Measurements from ENCODE around the gene KCTD15. TPM values are rescaled to one million over a fixed set of nuclear protein-coding genes. Genes with fewer than 3 reads are reported as not detected.

Gene KCTD15
- total RNA-seq, 2 donors from 2014 or later, result 13.8 to 14.0 TPM

- H3K27me3 ChIP-seq, result no peaks in the 10 kb centered on the region
- TF ChIP-seq CTCF (IDR thresholded peaks at IDR 0.05), result no peak
- H3K9me3 ChIP-seq, result no peaks in the 10 kb centered on the region
- intact Hi-C loops (cut with DNase I), result no loop called here
- no peak overlapping the region for H3K4me3 ChIP-seq
- H3K27ac ChIP-seq, result no peak overlapping the region
- H3K9ac ChIP-seq (ENCODE audit: low read depth in 2 of 2, low read length in 2 of 2), result no peak overlapping the region
- no peaks in the 10 kb centered on the region for H3K4me1 ChIP-seq
- no peak for DNase-seq
- H3K36me3 ChIP-seq, result no peaks in the 10 kb centered on the region
These were observed 33.6 kb downstream of the KCTD15 start for GRCh38 chr19:33830264-33830663.

- H3K4me3 ChIP-seq, result no peak overlapping the region
- no peak overlapping the region for H3K9ac ChIP-seq (ENCODE audit: low read depth in 2 of 2, low read length in 2 of 2)
- no peaks in the 10 kb centered on the region for H3K4me1 ChIP-seq
- intact Hi-C loops (cut with DNase I), result no loop called here
- no peaks in the 10 kb centered on the region for H3K36me3 ChIP-seq
- H3K27me3 ChIP-seq, result no peaks in the 10 kb centered on the region
- no peak for TF ChIP-seq CTCF (IDR thresholded peaks at IDR 0.05)
- DNase-seq, result no peak
- no peak overlapping the region for H3K27ac ChIP-seq
- no peaks in the 10 kb centered on the region for H3K9me3 ChIP-seq
These were observed 35.2 kb downstream of the KCTD15 start for GRCh38 chr19:33831825-33832224.

GRCh38 chr19:33832633-33833032, 36.0 kb downstream of the KCTD15 start:
- no peak overlapping the region for H3K27ac ChIP-seq
- no peak overlapping the region for H3K4me3 ChIP-seq
- no peaks in the 10 kb centered on the region for H3K36me3 ChIP-seq
- no peak for DNase-seq
- no peaks in the 10 kb centered on the region for H3K9me3 ChIP-seq
- no peak for TF ChIP-seq CTCF (IDR thresholded peaks at IDR 0.05)
- H3K4me1 ChIP-seq, result no peaks in the 10 kb centered on the region
- no peaks in the 10 kb centered on the region for H3K27me3 ChIP-seq
- H3K9ac ChIP-seq (ENCODE audit: low read depth in 2 of 2, low read length in 2 of 2), result no peak overlapping the region
- intact Hi-C loops (cut with DNase I), result no loop called here

GRCh38 chr19:33840382-33840781, 43.7 kb downstream of the KCTD15 start:
- H3K4me1 ChIP-seq, result no peaks in the 10 kb centered on the region
- H3K9me3 ChIP-seq, result no peaks in the 10 kb centered on the region
- H3K36me3 ChIP-seq, result no peaks in the 10 kb centered on the region
- DNase-seq, result no peak
- H3K9ac ChIP-seq (ENCODE audit: low read depth in 2 of 2, low read length in 2 of 2), result no peak overlapping the region
- no peak for TF ChIP-seq CTCF (IDR thresholded peaks at IDR 0.05)
- H3K4me3 ChIP-seq, result no peak overlapping the region
- no peaks in the 10 kb centered on the region for H3K27me3 ChIP-seq
- intact Hi-C loops (cut with DNase I), result no loop called here
- no peak overlapping the region for H3K27ac ChIP-seq

- H3K27ac ChIP-seq, result no peak overlapping the region
- H3K27me3 ChIP-seq, result no peaks in the 10 kb centered on the region
- H3K4me3 ChIP-seq, result no peak overlapping the region
- intact Hi-C loops (cut with DNase I), result no loop called here
- no peaks in the 10 kb centered on the region for H3K9me3 ChIP-seq
- no peaks in the 10 kb centered on the region for H3K4me1 ChIP-seq
- TF ChIP-seq CTCF (IDR thresholded peaks at IDR 0.05), result no peak
- no peak overlapping the region for H3K9ac ChIP-seq (ENCODE audit: low read depth in 2 of 2, low read length in 2 of 2)
- H3K36me3 ChIP-seq, result no peaks in the 10 kb centered on the region
- no peak for DNase-seq
These were observed 44.1 kb downstream of the KCTD15 start for GRCh38 chr19:33840783-33841182.

GRCh38 chr19:33841685-33842084, 45.0 kb downstream of the KCTD15 start:
- no peaks in the 10 kb centered on the region for H3K4me1 ChIP-seq
- TF ChIP-seq CTCF (IDR thresholded peaks at IDR 0.05), result no peak
- H3K27me3 ChIP-seq, result no peaks in the 10 kb centered on the region
- H3K9me3 ChIP-seq, result no peaks in the 10 kb centered on the region
- no peak overlapping the region for H3K9ac ChIP-seq (ENCODE audit: low read depth in 2 of 2, low read length in 2 of 2)
- DNase-seq, result no peak
- intact Hi-C loops (cut with DNase I), result no loop called here
- H3K27ac ChIP-seq, result no peak overlapping the region
- H3K36me3 ChIP-seq, result no peaks in the 10 kb centered on the region
- H3K4me3 ChIP-seq, result no peak overlapping the region

Data from colonic mucosa (tissue), 4 donors.